Loucy (cell line): ENCODE results near the gene FAM168A.
"Not testable (repeated sequence)": the region's sequence is repeated elsewhere in the genome, so short reads cannot be mapped to it uniquely, and the experiment has no call there.

Experiments used
- H2AFZ ChIP-seq: fragments of 200-600 bp; sonication (generic); 2 replicates; pipeline ENCODE4 v1.6.0; 2016; ENCODE audit warnings: antibody characterized with exemption, mild to moderate bottlenecking, low read length, moderate library complexity
- H3F3A ChIP-seq: fragments of 200-600 bp; 2 replicates; pipeline ENCODE4 v1.6.0; 2016; ENCODE audit warnings: antibody characterized with exemption, low read depth, mild to moderate bottlenecking
- H3K27me3 ChIP-seq: fragments of 200-600 bp; sonication (generic); 2 replicates; pipeline ENCODE4 v1.6.1; 2014; ENCODE audit warnings: low read length, mild to moderate bottlenecking; ENCODE audit not compliant: insufficient read depth, poor library complexity, severe bottlenecking
- H3K36me3 ChIP-seq: fragments of 200-600 bp; sonication (generic); 2 replicates; pipeline ENCODE4 v1.6.1; 2016; ENCODE audit warnings: low read length; ENCODE audit not compliant: insufficient read depth
- H3K4me1 ChIP-seq: fragments of 200-600 bp; sonication (generic); 2 replicates; pipeline ENCODE4 v1.5.1; 2014; ENCODE audit warnings: low read length, mild to moderate bottlenecking; ENCODE audit not compliant: insufficient read depth, poor library complexity, severe bottlenecking
- H3K4me2 ChIP-seq: fragments of 200-600 bp; sonication (generic); 2 replicates; pipeline ENCODE4 v1.6.0; 2014; ENCODE audit warnings: antibody characterized with exemption, low read length, low read depth, mild to moderate bottlenecking; ENCODE audit not compliant: poor library complexity, severe bottlenecking
- H3K4me3 ChIP-seq: fragments of 200-600 bp; sonication (generic); 2 replicates; pipeline ENCODE4 v1.5.1; 2014; ENCODE audit warnings: low read length, mild to moderate bottlenecking, mixed read lengths; ENCODE audit not compliant: poor library complexity, severe bottlenecking
- H3K79me2 ChIP-seq: fragments of 200-600 bp; sonication (generic); 2 replicates; pipeline ENCODE4 v1.6.1; 2014; ENCODE audit warnings: low read length; ENCODE audit not compliant: insufficient read depth
- H3K9ac ChIP-seq: fragments of 200-600 bp; sonication (generic); 2 replicates; pipeline ENCODE4 v1.6.0; 2014; ENCODE audit warnings: mild to moderate bottlenecking, low read depth, low read length, moderate library complexity; ENCODE audit not compliant: poor library complexity, severe bottlenecking
- H3K9me2 ChIP-seq: fragments of 200-600 bp; sonication (generic); replicated peaks from 2 replicates; pipeline ENCODE4 v1.6.1; 2016; ENCODE audit warnings: low read depth, low read length, mixed read lengths
- H3K9me3 ChIP-seq: fragments of 200-600 bp; sonication (generic); 2 replicates; pipeline ENCODE4 v1.6.1; 2014; ENCODE audit warnings: mild to moderate bottlenecking, antibody characterized with exemption, low read length, low read depth; ENCODE audit not compliant: insufficient read depth
- H4K20me1 ChIP-seq: fragments of 200-600 bp; sonication (generic); 2 replicates; pipeline ENCODE4 v1.6.0; 2014; ENCODE audit warnings: antibody characterized with exemption, low read length, mild to moderate bottlenecking; ENCODE audit not compliant: insufficient read depth, poor library complexity, severe bottlenecking
- CTCF ChIP-seq: fragments of 200-600 bp; sonication (generic); conservative IDR thresholded peaks from 2 replicates; pipeline ENCODE4 v1.5.1; 2014; ENCODE audit warnings: mild to moderate bottlenecking, antibody characterized with exemption, low read length
- EZH2phosphoT487 ChIP-seq: fragments of 200-600 bp; IDR thresholded peaks from 2 replicates; pipeline ENCODE4 v1.6.1; 2018; ENCODE audit warnings: antibody characterized with exemption, mild to moderate bottlenecking, moderate library complexity, borderline replicate concordance

The FAM168A gene

GRCh38 chr11:73439002-73439843, 158.7 kb downstream of the FAM168A start:
- Histone ChIP-seq H3F3A (no peaks in the 10 kb centered on the region), H2AFZ (no peak overlapping the region), H4K20me1 (no peaks in the 10 kb centered on the region), H3K9me2 (no peaks in the 10 kb centered on the region), H3K4me1 (no peaks in the 10 kb centered on the region), H3K9me3 (no peaks in the 10 kb centered on the region), H3K79me2 (peaks cover 9% of the 10 kb centered on the region; the same call in 1 of the 2 replicates), H3K4me3 (no peak overlapping the region), H3K36me3 (0 out of 2 replicates have a peak, but pooled peaks cover 5% of the 10 kb centered on the region), H3K4me2 (no peak overlapping the region), H3K27me3 (no peaks in the 10 kb centered on the region), H3K9ac (no peak overlapping the region)
- TF ChIP-seq CTCF (no peak), EZH2phosphoT487 (no peak)

DNA sequence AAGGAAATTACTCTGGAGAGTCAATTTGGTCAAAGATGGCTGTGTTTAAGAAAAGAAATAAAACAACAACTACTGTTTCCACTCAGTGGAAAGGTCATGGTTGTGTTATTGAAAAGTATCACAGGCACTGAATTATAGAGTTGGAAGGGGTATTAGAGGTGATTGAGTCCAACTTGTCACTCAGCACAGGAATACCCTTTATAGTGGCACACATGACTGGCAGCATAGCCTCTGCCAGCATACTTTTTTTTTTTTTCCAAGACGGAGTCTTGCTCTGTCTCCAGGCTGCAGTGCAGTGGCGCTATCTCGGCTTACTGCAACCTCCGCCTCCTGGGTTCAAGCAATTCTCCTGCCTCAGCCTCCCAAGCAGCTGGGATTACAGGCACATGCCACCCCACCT, 161.1 kb downstream of the FAM168A start:
- H3F3A ChIP-seq, H3K4me2 ChIP-seq, H3K9me3 ChIP-seq, H3K4me1 ChIP-seq, H4K20me1 ChIP-seq, H2AFZ ChIP-seq, H3K4me3 ChIP-seq, H3K36me3 ChIP-seq, H3K9me2 ChIP-seq, H3K79me2 ChIP-seq, H3K9ac ChIP-seq, H3K27me3 ChIP-seq: not testable (repeated sequence)

DNA sequence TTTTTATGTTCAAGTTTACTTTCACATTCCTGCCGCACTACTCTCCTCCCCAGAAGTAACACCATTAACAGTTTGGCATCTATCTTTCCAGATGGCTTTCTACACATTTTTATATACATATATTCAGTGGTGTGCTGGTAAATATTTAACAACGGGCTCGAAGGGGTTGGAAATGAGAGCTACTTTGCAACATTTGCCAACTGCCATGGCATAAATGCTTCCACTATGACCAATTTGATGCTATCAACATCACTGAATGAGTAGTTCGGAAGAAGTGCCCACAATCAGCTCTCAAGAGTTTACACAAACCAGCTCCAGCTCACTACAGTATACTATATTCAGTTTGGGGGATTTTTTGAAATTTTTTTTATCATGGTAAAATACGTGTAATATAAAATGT, 166.5 kb downstream of the FAM168A start:
- Histone ChIP-seq H3K4me3 (no peak overlapping the region), H2AFZ (no peak overlapping the region), H3F3A (no peaks in the 10 kb centered on the region), H3K27me3 (no peaks in the 10 kb centered on the region), H4K20me1 (no peaks in the 10 kb centered on the region), H3K4me2 (no peak overlapping the region), H3K9ac (no peak overlapping the region), H3K36me3 (peaks cover 18% of the 10 kb centered on the region; the same call in 1 of the 2 replicates), H3K4me1 (peaks cover 10% of the 10 kb centered on the region), H3K79me2 (no peaks in the 10 kb centered on the region; the same call in 1 of the 2 replicates), H3K9me3 (no peaks in the 10 kb centered on the region), H3K9me2 (no peaks in the 10 kb centered on the region)
- no peak for TF ChIP-seq EZH2phosphoT487
- TF ChIP-seq CTCF, result no peak

DNA sequence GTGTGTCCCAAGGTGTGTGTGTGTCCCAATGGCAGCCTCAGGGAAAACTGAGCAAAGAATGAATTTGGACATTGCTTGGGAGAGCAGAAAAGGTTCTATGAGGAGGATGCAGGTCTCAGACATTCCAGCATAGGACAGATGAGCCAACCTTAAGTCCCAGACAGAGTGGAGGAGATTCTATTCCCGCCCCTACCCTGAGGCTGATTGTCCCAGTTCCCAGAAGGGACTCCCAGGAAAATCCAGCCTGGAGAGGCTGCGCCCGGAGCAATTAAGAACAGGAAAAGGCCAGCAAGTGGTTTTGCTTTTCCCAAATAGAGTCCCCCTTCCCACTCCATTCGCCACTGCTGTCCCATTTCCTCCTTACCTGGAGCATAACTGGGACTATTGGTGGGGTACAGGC, 167.6 kb downstream of the FAM168A start:
- Histone ChIP-seq H4K20me1 (no peaks in the 10 kb centered on the region), H3K9ac (no peak overlapping the region), H3K4me1 (peaks cover 10% of the 10 kb centered on the region), H3K36me3 (peaks cover 18% of the 10 kb centered on the region; the same call in 1 of the 2 replicates), H3K9me3 (no peaks in the 10 kb centered on the region), H2AFZ (no peak overlapping the region), H3K9me2 (no peaks in the 10 kb centered on the region), H3K4me2 (no peak overlapping the region), H3K27me3 (no peaks in the 10 kb centered on the region), H3K4me3 (no peak overlapping the region), H3K79me2 (no peaks in the 10 kb centered on the region; the same call in 1 of the 2 replicates), H3F3A (no peaks in the 10 kb centered on the region)
- TF ChIP-seq CTCF (no peak), EZH2phosphoT487 (no peak)
